Measurements from ENCODE around the gene OGFR.

DNA sequence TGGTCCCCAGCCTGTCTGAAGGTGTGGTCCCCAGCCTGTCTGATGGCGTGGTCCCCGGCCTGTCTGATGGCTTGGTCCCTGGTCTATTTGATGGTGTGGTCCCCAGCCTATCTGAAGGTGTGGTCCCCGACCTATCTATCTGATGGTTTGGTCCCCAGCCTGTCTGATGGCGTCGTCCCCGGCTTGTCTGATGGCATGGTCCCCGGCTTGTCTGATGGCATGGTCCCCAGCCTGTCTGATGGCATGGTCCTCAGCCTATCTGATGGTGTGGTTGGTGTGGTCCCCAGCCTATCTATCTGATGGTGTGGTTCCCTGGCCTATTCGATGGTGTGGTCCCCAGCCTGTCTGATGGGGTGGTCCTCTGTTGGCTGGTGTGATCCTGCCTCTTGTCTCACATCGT lies 26.6 kb upstream of the OGFR start:
- TF ChIP-seq, protein P1, sequence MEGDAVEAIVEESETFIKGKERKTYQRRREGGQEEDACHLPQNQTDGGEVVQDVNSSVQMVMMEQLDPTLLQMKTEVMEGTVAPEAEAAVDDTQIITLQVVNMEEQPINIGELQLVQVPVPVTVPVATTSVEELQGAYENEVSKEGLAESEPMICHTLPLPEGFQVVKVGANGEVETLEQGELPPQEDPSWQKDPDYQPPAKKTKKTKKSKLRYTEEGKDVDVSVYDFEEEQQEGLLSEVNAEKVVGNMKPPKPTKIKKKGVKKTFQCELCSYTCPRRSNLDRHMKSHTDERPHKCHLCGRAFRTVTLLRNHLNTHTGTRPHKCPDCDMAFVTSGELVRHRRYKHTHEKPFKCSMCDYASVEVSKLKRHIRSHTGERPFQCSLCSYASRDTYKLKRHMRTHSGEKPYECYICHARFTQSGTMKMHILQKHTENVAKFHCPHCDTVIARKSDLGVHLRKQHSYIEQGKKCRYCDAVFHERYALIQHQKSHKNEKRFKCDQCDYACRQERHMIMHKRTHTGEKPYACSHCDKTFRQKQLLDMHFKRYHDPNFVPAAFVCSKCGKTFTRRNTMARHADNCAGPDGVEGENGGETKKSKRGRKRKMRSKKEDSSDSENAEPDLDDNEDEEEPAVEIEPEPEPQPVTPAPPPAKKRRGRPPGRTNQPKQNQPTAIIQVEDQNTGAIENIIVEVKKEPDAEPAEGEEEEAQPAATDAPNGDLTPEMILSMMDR (IDR thresholded peaks at IDR 0.05 in 2 of 3, conservative IDR thresholded peaks at IDR 0.05 in 1 of 3; ENCODE audit: borderline replicate concordance in 1 of 3, insufficient read depth in 1 of 3, low read depth in 2 of 3, low read length in 2 of 3), result no peak
- TF ChIP-seq SP1 (IDR thresholded peaks at IDR 0.05; ENCODE audit: low read depth), result no peak
- TF ChIP-seq RAD21 (IDR thresholded peaks at IDR 0.05; ENCODE audit: low read depth), result no peak
- TF ChIP-seq EZH2 (IDR thresholded peaks at IDR 0.05), result no peak
- TF ChIP-seq, protein P2, sequence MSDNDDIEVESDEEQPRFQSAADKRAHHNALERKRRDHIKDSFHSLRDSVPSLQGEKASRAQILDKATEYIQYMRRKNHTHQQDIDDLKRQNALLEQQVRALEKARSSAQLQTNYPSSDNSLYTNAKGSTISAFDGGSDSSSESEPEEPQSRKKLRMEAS (IDR thresholded peaks at IDR 0.05), result no peak
- TF ChIP-seq POLR2A (IDR thresholded peaks at IDR 0.05; ENCODE audit: borderline replicate concordance, extremely low read depth, insufficient read depth, insufficient read length), result no peak
- no peak for TF ChIP-seq YY1 (IDR thresholded peaks at IDR 0.05; ENCODE audit: extremely low read depth, insufficient replicate concordance, low read depth, low read length)
- TF ChIP-seq SIN3A (IDR thresholded peaks at IDR 0.05; ENCODE audit: low read depth), result no peak
- no peak for TF ChIP-seq TCF7L2 (IDR thresholded peaks at IDR 0.05; ENCODE audit: borderline replicate concordance, extremely low read depth, insufficient read depth, insufficient read length)
- TF ChIP-seq, protein P3, sequence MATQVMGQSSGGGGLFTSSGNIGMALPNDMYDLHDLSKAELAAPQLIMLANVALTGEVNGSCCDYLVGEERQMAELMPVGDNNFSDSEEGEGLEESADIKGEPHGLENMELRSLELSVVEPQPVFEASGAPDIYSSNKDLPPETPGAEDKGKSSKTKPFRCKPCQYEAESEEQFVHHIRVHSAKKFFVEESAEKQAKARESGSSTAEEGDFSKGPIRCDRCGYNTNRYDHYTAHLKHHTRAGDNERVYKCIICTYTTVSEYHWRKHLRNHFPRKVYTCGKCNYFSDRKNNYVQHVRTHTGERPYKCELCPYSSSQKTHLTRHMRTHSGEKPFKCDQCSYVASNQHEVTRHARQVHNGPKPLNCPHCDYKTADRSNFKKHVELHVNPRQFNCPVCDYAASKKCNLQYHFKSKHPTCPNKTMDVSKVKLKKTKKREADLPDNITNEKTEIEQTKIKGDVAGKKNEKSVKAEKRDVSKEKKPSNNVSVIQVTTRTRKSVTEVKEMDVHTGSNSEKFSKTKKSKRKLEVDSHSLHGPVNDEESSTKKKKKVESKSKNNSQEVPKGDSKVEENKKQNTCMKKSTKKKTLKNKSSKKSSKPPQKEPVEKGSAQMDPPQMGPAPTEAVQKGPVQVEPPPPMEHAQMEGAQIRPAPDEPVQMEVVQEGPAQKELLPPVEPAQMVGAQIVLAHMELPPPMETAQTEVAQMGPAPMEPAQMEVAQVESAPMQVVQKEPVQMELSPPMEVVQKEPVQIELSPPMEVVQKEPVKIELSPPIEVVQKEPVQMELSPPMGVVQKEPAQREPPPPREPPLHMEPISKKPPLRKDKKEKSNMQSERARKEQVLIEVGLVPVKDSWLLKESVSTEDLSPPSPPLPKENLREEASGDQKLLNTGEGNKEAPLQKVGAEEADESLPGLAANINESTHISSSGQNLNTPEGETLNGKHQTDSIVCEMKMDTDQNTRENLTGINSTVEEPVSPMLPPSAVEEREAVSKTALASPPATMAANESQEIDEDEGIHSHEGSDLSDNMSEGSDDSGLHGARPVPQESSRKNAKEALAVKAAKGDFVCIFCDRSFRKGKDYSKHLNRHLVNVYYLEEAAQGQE (IDR thresholded peaks at IDR 0.05; ENCODE audit: low read depth), result no peak
- no peak for TF ChIP-seq JUND (IDR thresholded peaks at IDR 0.05)
- no peak for TF ChIP-seq CEBPB (IDR thresholded peaks at IDR 0.05; ENCODE audit: low read depth)

Data from HCT116 (cell line).